ENCODE data around the gene FMN1.

Gene FMN1

GRCh38 chr15:33182278-33182905 lies 12.1 kb downstream of the FMN1 start:
- no peak for DNase-seq (ENCODE audit: low read depth, low spot score)
- POLR2A ChIA-PET: interaction anchor here (0.6 kb wide), 1 partner anchor 16 kb away, joined by 3 read pairs; no protein-coding TSS in a partner anchor
- CTCF ChIA-PET: no interaction called here
- no peak overlapping the region for H3K4me3 ChIP-seq (ENCODE audit: low read depth, low read length)
- TF ChIP-seq CTCF (IDR thresholded peaks at IDR 0.05; ENCODE audit: insufficient read depth, low read length, missing control alignments): no peak

- H3K4me3 ChIP-seq (ENCODE audit: low read depth, low read length): no peak overlapping the region
- TF ChIP-seq CTCF (IDR thresholded peaks at IDR 0.05; ENCODE audit: insufficient read depth, low read length, missing control alignments): no peak
- ChIA-PET POLR2A (no interaction called here), CTCF (interaction anchor here (0.7 kb wide), 1 partner anchor 12 kb away, joined by 3 read pairs; no protein-coding TSS in a partner anchor)
- no peak for DNase-seq (ENCODE audit: low read depth, low spot score)
These were observed 14.6 kb downstream of the FMN1 start for GRCh38 chr15:33179874-33180273.

GRCh38 chr15:33171202-33171601 lies 23.3 kb downstream of the FMN1 start:
- POLR2A ChIA-PET: no interaction called here
- no peak overlapping the region for H3K4me3 ChIP-seq (ENCODE audit: low read depth, low read length)
- TF ChIP-seq CTCF (IDR thresholded peaks at IDR 0.05; ENCODE audit: insufficient read depth, low read length, missing control alignments): no peak
- no peak for DNase-seq (ENCODE audit: low read depth, low spot score)
- CTCF ChIA-PET: no interaction called here

GRCh38 chr15:33169625-33170024 lies 24.9 kb downstream of the FMN1 start:
- DNase-seq (ENCODE audit: low read depth, low spot score): no peak
- ChIA-PET CTCF (no interaction called here), POLR2A (no interaction called here)
- no peak overlapping the region for H3K4me3 ChIP-seq (ENCODE audit: low read depth, low read length)
- no peak for TF ChIP-seq CTCF (IDR thresholded peaks at IDR 0.05; ENCODE audit: insufficient read depth, low read length, missing control alignments)

GRCh38 chr15:33168444-33168843 lies 26.1 kb downstream of the FMN1 start:
- ChIA-PET POLR2A (no interaction called here), CTCF (no interaction called here)
- no peak for TF ChIP-seq CTCF (IDR thresholded peaks at IDR 0.05; ENCODE audit: insufficient read depth, low read length, missing control alignments)
- no peak overlapping the region for H3K4me3 ChIP-seq (ENCODE audit: low read depth, low read length)
- DNase-seq (ENCODE audit: low read depth, low spot score): no peak

GRCh38 chr15:33163816-33164215 lies 30.7 kb downstream of the FMN1 start:
- ChIA-PET CTCF (no interaction called here), POLR2A (no interaction called here)
- DNase-seq (ENCODE audit: low read depth, low spot score): no peak
- H3K4me3 ChIP-seq (ENCODE audit: low read depth, low read length): no peak overlapping the region
- TF ChIP-seq CTCF (IDR thresholded peaks at IDR 0.05; ENCODE audit: insufficient read depth, low read length, missing control alignments): no peak
